CD4-positive, alpha-beta T cell (primary cell): ENCODE measurements around the gene SGF29. TPM values are rescaled to one million over a fixed set of nuclear protein-coding genes. Genes with fewer than 3 reads are reported as not detected.
"Not testable (repeated sequence)": the region's sequence is repeated elsewhere in the genome, so short reads cannot be mapped to it uniquely, and the experiment has no call there.

Source experiments
- ATAC-seq: fragments of 200-7000 bp; cut with Tn5 transposase; one replicate; pipeline ENCODE4 v1.10.0; 2022; ENCODE audit warnings: mild to moderate bottlenecking; ENCODE audit not compliant: poor library complexity
- CTCF ChIA-PET: fragments of 350-600 bp; sonication (Branson Sonifier 250); formaldehyde crosslinking; loops from one replicate; lab custom pipeline; 2021; ENCODE audit warnings: antibody characterized with exemption, inconsistent platforms; lab: Charles Lee
- POLR2A ChIA-PET: fragments of 350-600 bp; sonication (Branson Sonifier 250); formaldehyde crosslinking; loops from one replicate; lab custom pipeline; 2021; ENCODE audit warnings: antibody characterized with exemption, inconsistent platforms; lab: Charles Lee
- DNase-seq, 14 experiments: peaks; one replicate each; pipeline ENCODE4 v3.0.0-alpha.2; 2013 to 2020; ENCODE audit warnings: mixed read lengths in 2 of 14
- H3K27ac ChIP-seq, 2 donors: one replicate each; pipeline versions ENCODE4 v1.5.1 to v1.7.0; 2013; ENCODE audit warnings: low read length in 2 of 2, low read depth in 1 of 2, mild to moderate bottlenecking in 1 of 2
- H3K27me3 ChIP-seq, 2 experiments: 1 replicate in 1 of 2; 2 replicates in 1 of 2; pipeline versions ENCODE4 v1.6.1 to v1.7.0; 2013; ENCODE audit warnings: low read length in 2 of 2, control low read depth in 1 of 2, mild to moderate bottlenecking in 1 of 2, moderate library complexity in 1 of 2; ENCODE audit not compliant: insufficient read depth in 2 of 2, control insufficient read depth in 1 of 2
- H3K36me3 ChIP-seq: one replicate; pipeline ENCODE4 v1.6.1; 2013; ENCODE audit warnings: low read length, control low read depth; ENCODE audit not compliant: insufficient read depth
- H3K4me1 ChIP-seq: one replicate; pipeline ENCODE4 v1.6.1; 2013; ENCODE audit warnings: low read length, control low read depth; ENCODE audit not compliant: insufficient read depth
- H3K4me3 ChIP-seq: one replicate; pipeline ENCODE4 v1.5.1; 2013; ENCODE audit warnings: mild to moderate bottlenecking, low read length, moderate library complexity
- H3K9me3 ChIP-seq, 2 experiments: 1 replicate in 1 of 2; 2 replicates in 1 of 2; pipeline versions ENCODE4 v1.6.1 to v1.7.0; 2013; ENCODE audit warnings: low read length in 2 of 2, mild to moderate bottlenecking in 2 of 2, control low read depth in 1 of 2, moderate library complexity in 1 of 2; ENCODE audit not compliant: control insufficient read depth in 1 of 2, insufficient read depth in 1 of 2
- H3K27ac Mint-ChIP-seq: one replicate; pipeline ENCODE4 v1.8.0; 2020; ENCODE audit warnings: mixed read lengths
- H3K27me3 Mint-ChIP-seq: one replicate; pipeline ENCODE4 v1.8.0; 2021; ENCODE audit warnings: mixed read lengths
- H3K36me3 Mint-ChIP-seq: one replicate; pipeline ENCODE4 v1.8.0; 2021; ENCODE audit warnings: low read depth, mixed read lengths
- H3K4me1 Mint-ChIP-seq: one replicate; pipeline ENCODE4 v1.8.0; 2021; ENCODE audit warnings: low read depth, mixed read lengths
- H3K4me3 Mint-ChIP-seq: one replicate; pipeline ENCODE4 v1.8.0; 2020; ENCODE audit warnings: mild to moderate bottlenecking, mixed read lengths
- H3K9me3 Mint-ChIP-seq: one replicate; pipeline ENCODE4 v1.8.0; 2020; ENCODE audit warnings: mixed read lengths
- CTCF ChIP-seq: fragments of 200-600 bp; IDR thresholded peaks from one replicate; pipeline ENCODE4 v1.8.0; 2022; ENCODE audit warnings: antibody characterized with exemption, mild to moderate bottlenecking
- intact Hi-C, 2 experiments: fragments of 100-400 bp; cut with DNase I in 1 of 2; cut with micrococcal nuclease in 1 of 2; formaldehyde crosslinking; loops; one replicate each; pipeline versions ENCODE4 v1.15.1 to v1.9.0; 2023 to 2025; cut with DNase I, micrococcal nuclease
- total RNA-seq, 174 experiments: library from RNA in 2 of 174; stranded (reverse) in 2 of 174; gene quantifications; one replicate each; pipeline ENCODE4 v1.2.3 and lab custom pipeline; 2021 to 2026

Gene SGF29
- total RNA-seq, 2 experiments from 2014 or later: 38.9 to 40.3 TPM

GRCh38 chr16:28606291-28607115 lies 52.8 kb downstream of the SGF29 start:
- Mint-ChIP-seq H3K4me1 (peaks cover 15% of the 10 kb centered on the region), H3K27ac (no peak overlapping the region), H3K27me3 (no peaks in the 10 kb centered on the region), H3K4me3 (no peak overlapping the region), H3K36me3 (no peaks in the 10 kb centered on the region), H3K9me3 (no peaks in the 10 kb centered on the region)
- H3K27ac ChIP-seq: no peak overlapping the region
- TF ChIP-seq CTCF: no peak
- DNase-seq (no peak), ATAC-seq (no peak)
- no peaks in the 10 kb centered on the region for H3K9me3 ChIP-seq
- ChIA-PET POLR2A (no interaction called here), CTCF (interaction anchor here (0.6 to 0.7 kb wide), 3 partner anchors 15 to 802 kb away, joined by 3 read pairs; no protein-coding TSS in a partner anchor)
- intact Hi-C loops: no loop called here
- no peaks in the 10 kb centered on the region for H3K36me3 ChIP-seq
- H3K4me3 ChIP-seq: no peak overlapping the region
- peaks cover 6% of the 10 kb centered on the region for H3K4me1 ChIP-seq
- H3K27me3 ChIP-seq: no peaks in the 10 kb centered on the region

GRCh38 chr16:28607116-28607623 lies 53.5 kb downstream of the SGF29 start:
- H3K9me3 Mint-ChIP-seq: no peaks in the 10 kb centered on the region
- intact Hi-C loops: no loop called here
- DNase-seq: peak in 1 of 14 experiments; percentile 4
- no peak overlapping the region for H3K27ac Mint-ChIP-seq
- no peaks in the 10 kb centered on the region for H3K36me3 ChIP-seq
- no peak overlapping the region for H3K4me3 Mint-ChIP-seq
- CTCF ChIA-PET: interaction anchor here (0.7 kb wide), 1 partner anchor 236 kb away, joined by 3 read pairs; no protein-coding TSS in a partner anchor
- TF ChIP-seq CTCF: no peak
- H3K27me3 ChIP-seq: no peaks in the 10 kb centered on the region
- H3K27ac ChIP-seq: no peak overlapping the region
- no peaks in the 10 kb centered on the region for H3K36me3 Mint-ChIP-seq
- no peaks in the 10 kb centered on the region for H3K27me3 Mint-ChIP-seq
- H3K9me3 ChIP-seq: no peaks in the 10 kb centered on the region
- H3K4me3 ChIP-seq: no peak overlapping the region
- H3K4me1 ChIP-seq: peaks cover 6% of the 10 kb centered on the region
- H3K4me1 Mint-ChIP-seq: peaks cover 15% of the 10 kb centered on the region
- ATAC-seq: no peak
- POLR2A ChIA-PET: no interaction called here

- ATAC-seq, H3K36me3 ChIP-seq, H3K4me3 Mint-ChIP-seq, H3K27ac Mint-ChIP-seq, intact Hi-C loops, H3K4me1 ChIP-seq, H3K4me3 ChIP-seq, H3K36me3 Mint-ChIP-seq, H3K27me3 ChIP-seq, H3K9me3 Mint-ChIP-seq, POLR2A ChIA-PET, H3K27me3 Mint-ChIP-seq, H3K27ac ChIP-seq, H3K9me3 ChIP-seq: not testable (repeated sequence)
- CTCF ChIA-PET: interaction anchor here (0.7 kb wide), 1 partner anchor 235 kb away, joined by 3 read pairs; no protein-coding TSS in a partner anchor
- DNase-seq: peak in 1 of 14 experiments; percentile 28
- H3K4me1 Mint-ChIP-seq: peaks cover 15% of the 10 kb centered on the region
Measured at GRCh38 chr16:28607681-28608495, 54.2 kb downstream of the SGF29 start.

- H3K27me3 Mint-ChIP-seq, H3K36me3 ChIP-seq, H3K4me3 ChIP-seq, POLR2A ChIA-PET, H3K27ac Mint-ChIP-seq, H3K4me3 Mint-ChIP-seq, H3K27ac ChIP-seq, H3K36me3 Mint-ChIP-seq, ATAC-seq, H3K27me3 ChIP-seq, H3K9me3 Mint-ChIP-seq, intact Hi-C loops, H3K9me3 ChIP-seq, DNase-seq, CTCF ChIA-PET, H3K4me1 ChIP-seq: not testable (repeated sequence)
- peaks cover 15% of the 10 kb centered on the region for H3K4me1 Mint-ChIP-seq
Measured at GRCh38 chr16:28608496-28608808, 54.7 kb downstream of the SGF29 start.

- POLR2A ChIA-PET: interaction anchor here (0.6 kb wide), 2 partner anchors 14 to 117 kb away, joined by 3 to 4 read pairs; partner anchors contain the start of gene CLN3
- not testable (repeated sequence) for H3K27ac Mint-ChIP-seq
Measured at GRCh38 chr16:28608867-28609596, 55.3 kb downstream of the SGF29 start.

More at GRCh38 chr16:28608867-28609596, 55.3 kb downstream of the SGF29 start:
- peaks cover 15% of the 10 kb centered on the region for H3K4me1 Mint-ChIP-seq
- H3K9me3 ChIP-seq, H3K36me3 ChIP-seq, ATAC-seq, H3K4me3 Mint-ChIP-seq, H3K36me3 Mint-ChIP-seq, H3K27me3 ChIP-seq, H3K4me1 ChIP-seq, H3K27me3 Mint-ChIP-seq, H3K9me3 Mint-ChIP-seq, H3K4me3 ChIP-seq, CTCF ChIA-PET, H3K27ac ChIP-seq, intact Hi-C loops: not testable (repeated sequence)
- peak in 1 of 14 experiments; percentile 11 for DNase-seq
